Tibial artery (tissue), 4 donors: ENCODE results near the gene LECT2.
A peak's percentile ranks its signal among the peaks of the same experiment; 100 is the strongest.

ENCODE experiments used
- DNase-seq, 2 donors: peaks; one replicate each; pipeline ENCODE4 v3.0.0-alpha.2; 2019
- H3K27ac ChIP-seq, 2 donors: fragments of 200-600 bp; sonication (generic) in 1 of 2; 1 replicate in 1 of 2; 2 replicates in 1 of 2; pipeline ENCODE4 v1.5.1; 2018 to 2019; ENCODE audit warnings: mild to moderate bottlenecking in 1 of 2
- H3K27me3 ChIP-seq, 2 donors: fragments of 200-600 bp; sonication (generic) in 1 of 2; one replicate each; pipeline versions ENCODE4 v1.5.1 to v1.6.0; 2016 to 2019
- H3K36me3 ChIP-seq, 3 donors: fragments of 200-600 bp; sonication (generic) in 2 of 3; one replicate each; pipeline ENCODE4 v1.5.1; 2016 to 2019; ENCODE audit warnings: mild to moderate bottlenecking in 2 of 3
- H3K4me1 ChIP-seq, 4 donors: fragments of 200-600 bp; sonication (generic) in 2 of 4; 1 replicate in 3 of 4; 2 replicates in 1 of 4; pipeline ENCODE4 v1.5.1; 2016 to 2019
- H3K4me3 ChIP-seq, 2 donors: fragments of 200-600 bp; sonication (generic) in 1 of 2; 1 replicate in 1 of 2; 2 replicates in 1 of 2; pipeline ENCODE4 v1.5.1; 2018 to 2019; ENCODE audit warnings: mild to moderate bottlenecking in 2 of 2
- H3K9me3 ChIP-seq, 3 donors: fragments of 200-600 bp; sonication (generic) in 1 of 3; one replicate each; pipeline ENCODE4 v1.5.1; 2016 to 2019
- CTCF ChIP-seq, 2 experiments: fragments of 200-600 bp in 1 of 2; fragments of 450-650 bp in 1 of 2; IDR thresholded peaks; one replicate each; pipeline ENCODE4 v1.5.1; 2017 to 2019; ENCODE audit warnings: antibody characterized with exemption in 2 of 2, mild to moderate bottlenecking in 1 of 2, moderate library complexity in 1 of 2
- intact Hi-C: fragments of 100-400 bp; cut with DNase I; formaldehyde crosslinking; loops from one replicate; pipeline ENCODE4 v1.15.0; 2023; ENCODE audit warnings: low total_unique reads

Gene LECT2

GRCh38 chr5:135999406-136000139 lies 44.8 kb upstream of the LECT2 start:
- no peak for TF ChIP-seq CTCF (IDR thresholded peaks at IDR 0.05)
- Histone ChIP-seq H3K4me1 (peaks cover 0 to 20% (median 3%) of the 10 kb centered on the region in 4 donors), H3K9me3 (no peaks in the 10 kb centered on the region), H3K4me3 (no peak overlapping the region), H3K36me3 (no peaks in the 10 kb centered on the region), H3K27ac (no peak overlapping the region), H3K27me3 (no peaks in the 10 kb centered on the region)
- intact Hi-C loops, result no loop called here
- DNase-seq, result no peak

DNA sequence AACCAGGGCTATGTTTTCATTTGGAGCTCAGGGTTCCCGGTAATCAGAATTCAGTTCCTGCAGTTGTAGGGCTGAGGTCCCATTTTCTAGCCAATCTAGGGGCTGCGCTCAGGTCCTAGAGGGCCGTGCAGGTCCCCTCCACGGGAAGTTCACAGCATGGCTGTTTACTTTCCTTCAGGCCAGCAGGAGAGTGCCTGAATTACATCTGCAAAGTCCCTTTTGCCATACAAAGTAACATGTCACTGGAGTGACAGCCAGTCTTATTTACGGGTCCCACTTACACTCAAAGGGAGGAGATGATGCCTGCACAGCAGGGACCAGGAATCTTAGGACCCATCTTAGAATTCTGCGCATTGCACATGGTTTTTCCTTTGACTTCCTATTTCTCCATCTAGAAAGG lies 44.1 kb upstream of the LECT2 start:
- TF ChIP-seq CTCF (IDR thresholded peaks at IDR 0.05), result no peak
- DNase-seq, result no peak
- intact Hi-C loops, result no loop called here
- peaks cover 0 to 25% (median 7%) of the 10 kb centered on the region in 4 donors for H3K4me1 ChIP-seq
- no peak overlapping the region for H3K4me3 ChIP-seq
- no peaks in the 10 kb centered on the region for H3K9me3 ChIP-seq
- no peaks in the 10 kb centered on the region for H3K36me3 ChIP-seq
- H3K27ac ChIP-seq, result no peak overlapping the region
- H3K27me3 ChIP-seq, result no peaks in the 10 kb centered on the region

- intact Hi-C loops, result no loop called here
- no peak overlapping the region for H3K4me3 ChIP-seq
- H3K9me3 ChIP-seq, result no peaks in the 10 kb centered on the region
- H3K27me3 ChIP-seq, result no peaks in the 10 kb centered on the region
- no peak for DNase-seq
- peaks cover 0 to 29% (median 10%) of the 10 kb centered on the region in 4 donors for H3K4me1 ChIP-seq
- H3K27ac ChIP-seq, result no peak overlapping the region
- no peaks in the 10 kb centered on the region for H3K36me3 ChIP-seq
- TF ChIP-seq CTCF (IDR thresholded peaks at IDR 0.05), result no peak
These were observed 43.0 kb upstream of the LECT2 start for GRCh38 chr5:135997673-135998335.

DNA sequence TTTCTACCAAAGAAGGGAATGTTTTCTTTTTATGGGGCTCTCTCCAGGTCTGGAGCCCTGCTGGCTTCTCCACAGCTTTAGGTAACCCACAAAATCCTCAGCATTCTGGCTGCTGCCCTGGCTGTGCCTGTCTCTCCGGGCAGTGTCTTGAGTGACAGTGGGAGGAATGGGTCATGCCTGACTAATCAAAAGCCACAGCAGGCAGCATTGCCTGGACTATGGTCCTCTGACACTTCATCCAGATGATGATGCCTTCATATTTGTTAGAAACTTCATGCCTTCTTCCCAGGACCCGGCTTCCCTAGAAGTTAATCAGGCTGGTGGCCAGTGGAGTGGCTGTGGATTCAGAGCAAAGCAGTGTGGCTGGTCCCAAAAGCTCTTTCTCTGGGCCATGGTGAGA lies 41.8 kb upstream of the LECT2 start:
- no peak for DNase-seq
- Histone ChIP-seq H3K27me3 (no peaks in the 10 kb centered on the region), H3K27ac (peak overlapping the region in 1 of 2 donors; percentile 9), H3K9me3 (no peaks in the 10 kb centered on the region), H3K4me3 (no peak overlapping the region), H3K4me1 (peaks cover 0 to 29% (median 10%) of the 10 kb centered on the region in 4 donors), H3K36me3 (no peaks in the 10 kb centered on the region)
- intact Hi-C loops, result no loop called here
- TF ChIP-seq CTCF (IDR thresholded peaks at IDR 0.05), result no peak

GRCh38 chr5:135995976-135996375 lies 41.2 kb upstream of the LECT2 start:
- Histone ChIP-seq H3K4me1 (peaks cover 0 to 32% (median 10%) of the 10 kb centered on the region in 4 donors), H3K36me3 (no peaks in the 10 kb centered on the region), H3K27ac (no peak overlapping the region), H3K9me3 (no peaks in the 10 kb centered on the region), H3K4me3 (no peak overlapping the region), H3K27me3 (no peaks in the 10 kb centered on the region)
- no peak for TF ChIP-seq CTCF (IDR thresholded peaks at IDR 0.05)
- DNase-seq, result no peak
- intact Hi-C loops, result no loop called here
